ENCODE data around the gene ENPP7.

ENPP7 gene

GRCh38 chr17:79733692-79734070 lies 2.9 kb downstream of the ENPP7 start:
- Histone ChIP-seq H3K79me2 (ENCODE audit: low read length) (no peaks in the 10 kb centered on the region), H3K4me2 (ENCODE audit: low read depth, low read length) (peak overlapping the region; percentile 68; the same call in 1 of the 2 replicates), H3K27me3 (replicated peaks; ENCODE audit: insufficient read depth, low read length) (peaks cover 46% of the 10 kb centered on the region), H3K9ac (ENCODE audit: low read length) (no peak overlapping the region), H3K36me3 (replicated peaks; ENCODE audit: insufficient read depth, low read length) (no peaks in the 10 kb centered on the region), H3K4me3 (ENCODE audit: low read length) (0 out of 2 replicates have a peak overlapping the region, but pooled peaks have one; percentile 21), H3F3A (ENCODE audit: insufficient read depth, low read length) (no peaks in the 10 kb centered on the region), H3K9me2 (replicated peaks; ENCODE audit: insufficient read depth, low read length) (no peaks in the 10 kb centered on the region), H4K20me1 (ENCODE audit: insufficient read depth, low read length) (no peaks in the 10 kb centered on the region), H3K27ac (ENCODE audit: low read length) (no peak overlapping the region), H3K4me1 (ENCODE audit: low read length) (peaks cover 10% of the 10 kb centered on the region), H2AFZ (ENCODE audit: low read length) (peak overlapping the region; percentile 65; the same call in 1 of the 2 replicates), H3K9me3 (replicated peaks; ENCODE audit: insufficient read depth, low read length) (no peaks in the 10 kb centered on the region)
- TF ChIP-seq CTCF (IDR thresholded peaks at IDR 0.05; ENCODE audit: low read length), result no peak
- no peak for TF ChIP-seq EZH2 (optimal IDR thresholded peaks at IDR 0.05; ENCODE audit: low read depth, low read length)
- TF ChIP-seq EZH2phosphoT487 (IDR thresholded peaks at IDR 0.05; ENCODE audit: low read length), result no peak
- no peak for DNase-seq

- H3K9me3 ChIP-seq (replicated peaks; ENCODE audit: insufficient read depth, low read length), result no peaks in the 10 kb centered on the region
- no peak overlapping the region for H3K4me2 ChIP-seq (ENCODE audit: low read depth, low read length)
- H3K9ac ChIP-seq (ENCODE audit: low read length), result no peak overlapping the region
- H3K27me3 ChIP-seq (replicated peaks; ENCODE audit: insufficient read depth, low read length), result peaks cover 61% of the 10 kb centered on the region
- no peak overlapping the region for H3K4me3 ChIP-seq (ENCODE audit: low read length)
- no peak for TF ChIP-seq EZH2 (optimal IDR thresholded peaks at IDR 0.05; ENCODE audit: low read depth, low read length)
- TF ChIP-seq EZH2phosphoT487 (IDR thresholded peaks at IDR 0.05; ENCODE audit: low read length), result no peak
- no peak for TF ChIP-seq CTCF (IDR thresholded peaks at IDR 0.05; ENCODE audit: low read length)
- no peak for DNase-seq
- no peak overlapping the region for H3K27ac ChIP-seq (ENCODE audit: low read length)
- H3K36me3 ChIP-seq (replicated peaks; ENCODE audit: insufficient read depth, low read length), result no peaks in the 10 kb centered on the region
- H2AFZ ChIP-seq (ENCODE audit: low read length), result no peak overlapping the region
- H3K4me1 ChIP-seq (ENCODE audit: low read length), result peaks cover 10% of the 10 kb centered on the region
- no peaks in the 10 kb centered on the region for H3K9me2 ChIP-seq (replicated peaks; ENCODE audit: insufficient read depth, low read length)
- H3F3A ChIP-seq (ENCODE audit: insufficient read depth, low read length), result no peaks in the 10 kb centered on the region
- H4K20me1 ChIP-seq (ENCODE audit: insufficient read depth, low read length), result no peaks in the 10 kb centered on the region
- no peaks in the 10 kb centered on the region for H3K79me2 ChIP-seq (ENCODE audit: low read length)
Observed at GRCh38 chr17:79735096-79735495, 4.4 kb downstream of the ENPP7 start.

- H3K9me3 ChIP-seq (replicated peaks; ENCODE audit: insufficient read depth, low read length), result no peaks in the 10 kb centered on the region
- H3F3A ChIP-seq (ENCODE audit: insufficient read depth, low read length), result no peaks in the 10 kb centered on the region
- no peak overlapping the region for H3K27ac ChIP-seq (ENCODE audit: low read length)
- H3K4me2 ChIP-seq (ENCODE audit: low read depth, low read length), result no peak overlapping the region
- peaks cover 10% of the 10 kb centered on the region for H3K4me1 ChIP-seq (ENCODE audit: low read length)
- H3K9me2 ChIP-seq (replicated peaks; ENCODE audit: insufficient read depth, low read length), result no peaks in the 10 kb centered on the region
- no peak overlapping the region for H3K9ac ChIP-seq (ENCODE audit: low read length)
- H4K20me1 ChIP-seq (ENCODE audit: insufficient read depth, low read length), result no peaks in the 10 kb centered on the region
- no peak for DNase-seq
- H2AFZ ChIP-seq (ENCODE audit: low read length), result no peak overlapping the region
- H3K36me3 ChIP-seq (replicated peaks; ENCODE audit: insufficient read depth, low read length), result no peaks in the 10 kb centered on the region
- peaks cover 80% of the 10 kb centered on the region for H3K27me3 ChIP-seq (replicated peaks; ENCODE audit: insufficient read depth, low read length)
- no peak overlapping the region for H3K4me3 ChIP-seq (ENCODE audit: low read length)
- TF ChIP-seq EZH2 (optimal IDR thresholded peaks at IDR 0.05; ENCODE audit: low read depth, low read length) (no peak), CTCF (IDR thresholded peaks at IDR 0.05; ENCODE audit: low read length) (no peak), EZH2phosphoT487 (IDR thresholded peaks at IDR 0.05; ENCODE audit: low read length) (no peak)
- H3K79me2 ChIP-seq (ENCODE audit: low read length), result no peaks in the 10 kb centered on the region
Observed at GRCh38 chr17:79737046-79737921, 6.5 kb downstream of the ENPP7 start.
